PC-3 (cell line): ENCODE measurements around the gene LMX1A.

Experiments
- CTCF ChIP-seq: fragments of 300-600 bp; sonication (generic); conservative IDR thresholded peaks from 2 replicates; pipeline ENCODE4 v1.5.1; 2017; ENCODE audit warnings: antibody characterized with exemption, low read depth, mild to moderate bottlenecking, low read length
- EZH2phosphoT487 ChIP-seq: fragments of 300-600 bp; sonication (generic); IDR thresholded peaks from 2 replicates; pipeline ENCODE4 v1.6.1; 2018; ENCODE audit warnings: mild to moderate bottlenecking, antibody characterized with exemption, low read length, borderline replicate concordance

GRCh38 chr1:165173409-165173808 lies 183.1 kb downstream of the LMX1A start:
- TF ChIP-seq CTCF = no peak
- TF ChIP-seq EZH2phosphoT487 = no peak
